Stimulated activated CD4-positive, alpha-beta T cell treated with anti-CD3 and anti-CD28 coated beads, TNF-alpha, amount 100 ng/mL, for 4 hours (primary cell): ENCODE data around the gene ANKRD11.
"Not testable (repeated sequence)": the region's sequence is repeated elsewhere in the genome, so short reads cannot be mapped to it uniquely, and the experiment has no call there.

Source experiments
- DNase-seq, 3 experiments: peaks; one replicate each; pipeline ENCODE4 v3.0.0-alpha.2; 2020; ENCODE audit warnings: low read depth in 3 of 3

Gene ANKRD11

DNA sequence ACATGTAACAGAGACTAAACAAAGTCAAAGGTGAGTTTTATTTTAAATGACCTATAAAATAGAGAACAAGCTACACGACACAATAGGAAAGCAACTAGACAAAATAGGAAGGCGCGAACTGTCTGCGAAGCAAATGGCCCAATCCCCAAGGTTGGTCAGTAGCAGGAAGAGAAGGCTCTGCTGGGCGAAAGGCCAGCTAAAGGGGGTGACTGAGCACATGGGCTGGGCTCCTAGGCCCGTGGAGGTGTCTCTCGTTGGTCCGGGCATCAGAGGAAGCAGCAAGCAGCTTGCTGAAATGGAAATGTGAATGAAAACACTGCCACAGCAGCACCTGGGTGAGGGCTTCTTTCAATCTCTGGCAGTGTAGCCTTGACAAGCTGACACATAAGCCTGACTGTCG is 143.5 kb downstream of the ANKRD11 start:
- DNase-seq, result no peak

- no peak for DNase-seq
These were observed 144.7 kb downstream of the ANKRD11 start for GRCh38 chr16:89345642-89346150.

GRCh38 chr16:89344846-89345611 is 145.3 kb downstream of the ANKRD11 start:
- DNase-seq, result no peak

- no peak for DNase-seq
These were observed 145.9 kb downstream of the ANKRD11 start for GRCh38 chr16:89344458-89344834.

DNA sequence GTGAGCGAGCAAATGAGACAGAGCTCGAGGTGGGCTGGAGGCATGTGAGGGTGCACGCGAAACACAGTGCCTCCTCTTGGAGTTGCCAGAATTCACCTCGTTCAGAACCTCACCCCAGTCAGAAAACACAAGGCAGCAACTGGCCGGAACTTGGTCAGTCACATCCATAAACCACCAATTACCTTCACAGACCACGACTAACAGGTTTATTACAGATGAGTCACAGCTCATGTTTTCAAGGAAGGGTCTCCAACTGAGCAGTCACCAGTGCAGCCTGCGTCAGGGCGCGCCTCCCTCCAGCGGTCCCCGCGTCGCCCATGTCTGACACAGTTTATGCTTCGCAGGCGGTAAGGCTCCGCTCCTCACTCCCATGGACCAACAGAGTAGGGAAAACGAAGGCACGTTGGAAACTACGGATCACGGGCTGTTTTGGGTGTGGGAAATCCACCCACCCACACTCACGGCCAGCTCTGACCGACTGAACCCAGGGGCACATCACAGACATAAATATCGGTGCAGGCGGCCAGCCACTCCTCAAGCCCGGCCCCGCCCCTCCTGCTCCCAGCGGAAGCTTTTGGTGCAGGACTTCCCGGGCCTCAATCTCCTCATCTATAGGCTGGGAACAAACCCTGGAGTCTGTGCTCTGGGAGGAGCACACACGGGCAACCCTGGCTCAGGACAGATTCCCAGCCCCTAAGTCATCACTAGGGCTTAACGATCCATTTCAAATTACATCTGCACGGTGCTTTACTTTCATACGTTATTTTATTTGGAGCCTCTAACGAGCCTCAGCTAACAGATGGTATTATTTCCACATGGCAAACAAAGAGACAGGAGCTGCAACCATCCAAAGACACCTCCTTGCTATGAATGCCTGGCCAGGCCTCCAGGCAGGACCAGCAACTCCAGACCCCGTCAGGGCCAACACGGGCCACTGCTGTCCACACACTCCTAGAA is 146.6 kb downstream of the ANKRD11 start:
- DNase-seq, result no peak

DNA sequence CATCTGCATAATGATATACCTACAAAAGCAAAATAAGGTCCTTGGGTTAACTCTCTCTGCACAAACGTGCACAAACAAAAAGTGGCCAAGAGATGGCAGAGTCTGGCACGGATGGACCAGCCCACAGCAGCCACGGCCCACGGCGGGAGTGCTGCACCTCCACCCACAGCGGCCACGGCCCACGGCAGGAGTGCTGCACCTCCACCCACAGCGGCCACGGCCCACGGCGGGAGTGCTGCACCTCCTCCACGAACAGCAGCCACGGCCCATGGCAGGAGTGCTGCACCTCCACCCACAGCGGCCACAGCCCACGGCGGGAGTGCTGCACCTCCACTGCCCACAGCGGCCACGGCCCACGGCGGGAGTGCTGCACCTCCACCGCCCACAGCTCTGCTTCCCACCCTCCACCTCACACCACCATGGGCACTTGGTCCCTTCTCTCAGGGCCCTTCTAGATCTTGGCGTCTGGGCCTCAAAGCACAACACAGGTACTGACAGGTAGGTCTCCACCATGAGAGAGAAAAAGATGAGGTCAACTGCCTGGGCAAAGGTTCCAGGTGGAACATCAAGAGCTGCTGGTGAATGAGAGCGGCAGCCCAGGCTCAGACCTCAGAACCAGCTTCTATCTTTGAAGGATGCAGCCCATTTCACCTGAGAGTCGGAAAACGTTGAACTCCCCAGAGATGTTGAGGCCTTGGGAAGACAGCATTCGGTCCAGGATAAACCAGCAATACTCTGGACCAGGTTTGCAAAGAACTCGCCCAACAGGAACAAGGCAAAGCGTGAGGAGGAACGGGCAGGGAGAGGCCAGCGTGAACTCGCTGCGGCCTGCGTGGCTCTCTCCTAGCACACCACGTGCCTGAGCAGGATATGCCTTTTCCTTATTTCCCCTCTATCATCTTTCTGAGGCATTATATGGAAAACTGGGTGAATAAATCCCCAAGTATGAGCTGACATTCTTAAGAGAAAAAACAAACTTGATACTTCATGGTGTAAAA is 148.4 kb downstream of the ANKRD11 start:
- DNase-seq, result no peak

GRCh38 chr16:89341279-89341678 is 149.1 kb downstream of the ANKRD11 start:
- no peak for DNase-seq

DNA sequence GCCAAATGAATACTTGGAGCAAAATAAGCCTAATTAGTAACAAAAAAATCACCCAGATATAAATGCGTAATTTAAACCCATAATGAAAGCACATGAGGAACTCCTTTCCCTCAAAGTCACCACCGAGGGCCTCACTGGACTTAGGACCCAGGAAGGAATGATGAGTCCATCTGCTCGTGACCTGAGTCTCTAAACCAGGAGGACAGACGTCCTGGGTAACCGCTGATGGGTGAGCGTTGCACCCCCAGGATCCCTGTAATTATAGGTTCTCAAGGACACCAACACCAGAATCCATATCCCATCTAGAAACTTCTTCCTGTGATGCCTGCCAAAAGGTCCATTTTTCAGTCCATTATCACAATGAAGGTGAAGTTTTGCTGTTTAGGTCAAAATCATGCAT is 151.5 kb downstream of the ANKRD11 start:
- DNase-seq, result no peak

- no peak for DNase-seq
These were observed 152.4 kb downstream of the ANKRD11 start for GRCh38 chr16:89337965-89338364.

DNA sequence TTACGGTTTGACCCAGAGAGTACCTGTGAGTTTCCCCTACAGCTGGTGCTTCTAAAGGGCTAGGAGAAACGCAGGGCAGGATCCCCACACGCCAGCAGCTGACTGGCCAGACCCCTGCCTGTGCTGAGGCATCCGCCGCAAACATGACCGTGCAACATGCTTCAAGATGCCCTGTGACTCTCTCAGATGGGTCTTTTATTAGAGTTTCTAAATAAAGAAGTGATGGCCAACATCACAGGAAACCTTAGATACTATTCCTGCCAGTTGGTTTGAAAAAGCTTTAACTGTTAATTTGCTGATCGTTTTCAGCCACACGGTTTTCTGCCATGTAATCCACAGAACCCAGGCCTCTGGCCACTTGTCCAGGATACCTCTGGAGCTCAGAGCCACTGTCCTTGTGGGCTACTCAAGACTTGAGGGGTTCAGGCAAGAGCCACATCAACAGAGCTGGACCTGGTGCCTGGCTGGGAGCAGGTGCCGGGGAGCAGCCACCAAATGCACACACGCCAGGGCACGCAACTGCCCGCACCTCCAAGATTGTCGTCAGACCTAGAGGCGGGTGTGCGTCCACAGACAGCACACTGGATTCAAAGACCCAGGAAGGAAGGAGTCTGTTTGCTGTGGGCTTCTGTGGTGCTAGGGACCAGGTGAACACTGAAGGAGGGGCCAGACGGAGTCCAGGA is 154.4 kb downstream of the ANKRD11 start:
- DNase-seq, result no peak

DNA sequence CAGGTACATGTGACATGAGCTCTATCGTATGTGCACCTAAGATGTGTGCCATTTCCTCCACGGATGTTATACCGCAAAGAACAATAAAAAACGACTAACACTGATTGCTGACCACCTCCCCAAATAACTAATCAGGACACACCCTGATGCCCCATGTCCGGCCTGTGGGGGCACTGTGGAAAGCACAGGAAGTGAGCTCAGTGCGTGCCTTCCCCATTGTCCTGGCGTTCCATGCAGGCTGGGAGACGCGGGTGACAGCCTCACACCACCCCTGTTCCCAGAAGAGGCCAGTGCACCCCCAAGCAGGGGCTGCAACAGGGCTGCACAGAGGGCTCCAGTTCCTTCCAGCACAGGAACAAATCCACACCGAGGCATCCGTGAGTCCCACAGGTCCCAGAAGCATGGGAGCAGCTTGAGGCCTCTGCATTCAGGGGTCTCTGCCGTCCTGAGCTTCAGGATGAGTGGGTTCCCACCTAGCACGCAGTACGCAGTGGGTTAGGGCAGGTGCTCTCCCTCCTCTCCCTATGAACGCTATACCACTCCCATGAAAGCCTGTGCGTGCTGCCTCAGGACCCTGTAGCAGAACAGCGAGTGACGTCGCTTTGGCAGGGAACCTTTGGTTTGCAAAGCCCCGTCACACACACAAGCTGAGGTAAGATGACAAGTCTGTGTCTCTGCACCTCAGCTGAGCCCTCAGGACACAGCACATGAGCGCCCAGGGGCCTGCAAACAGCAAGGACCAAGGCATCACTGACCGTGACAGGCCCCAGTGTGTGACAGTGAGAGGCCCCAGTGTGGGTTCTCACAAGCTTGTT is 155.2 kb downstream of the ANKRD11 start:
- DNase-seq, result no peak

DNA sequence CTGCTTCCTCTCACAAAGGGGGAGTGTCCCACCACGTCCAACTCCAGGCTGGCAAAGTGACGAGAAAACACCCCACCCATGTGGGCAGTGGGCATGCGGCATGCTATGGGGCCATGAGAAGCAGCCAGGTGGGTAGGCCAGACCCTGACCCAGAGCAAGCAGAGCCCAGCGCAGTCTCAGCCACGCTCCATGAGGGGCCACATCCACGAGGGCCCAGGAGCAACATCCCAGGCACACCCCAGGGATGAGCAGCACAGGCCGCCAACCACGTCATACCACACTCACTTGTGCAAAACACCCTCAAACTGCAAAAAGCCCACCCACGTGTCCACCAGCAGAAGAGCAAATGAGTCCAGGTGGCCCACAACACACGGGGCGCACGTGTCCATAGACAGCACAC is 155.9 kb downstream of the ANKRD11 start:
- DNase-seq, result no peak

DNA sequence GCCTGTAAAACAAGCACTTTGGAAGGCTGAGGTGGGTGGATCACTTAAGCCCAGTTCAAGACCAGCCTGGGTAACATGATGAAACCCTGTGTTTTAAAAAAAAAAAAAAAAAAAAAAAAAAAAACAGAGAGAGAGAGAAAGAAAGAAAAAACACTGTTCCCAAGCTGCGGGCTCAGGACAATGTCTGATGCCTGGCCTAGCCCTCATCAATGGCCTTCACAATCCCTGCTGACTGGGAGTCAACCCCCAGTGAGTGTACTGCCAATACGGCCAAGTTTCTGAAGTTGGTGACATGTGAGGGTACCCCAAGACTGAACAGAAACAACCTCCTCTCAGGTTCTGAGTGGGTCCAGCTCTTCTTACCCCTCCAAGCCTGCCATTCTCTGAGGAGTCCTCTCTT is 156.3 kb downstream of the ANKRD11 start:
- no peak for DNase-seq

DNA sequence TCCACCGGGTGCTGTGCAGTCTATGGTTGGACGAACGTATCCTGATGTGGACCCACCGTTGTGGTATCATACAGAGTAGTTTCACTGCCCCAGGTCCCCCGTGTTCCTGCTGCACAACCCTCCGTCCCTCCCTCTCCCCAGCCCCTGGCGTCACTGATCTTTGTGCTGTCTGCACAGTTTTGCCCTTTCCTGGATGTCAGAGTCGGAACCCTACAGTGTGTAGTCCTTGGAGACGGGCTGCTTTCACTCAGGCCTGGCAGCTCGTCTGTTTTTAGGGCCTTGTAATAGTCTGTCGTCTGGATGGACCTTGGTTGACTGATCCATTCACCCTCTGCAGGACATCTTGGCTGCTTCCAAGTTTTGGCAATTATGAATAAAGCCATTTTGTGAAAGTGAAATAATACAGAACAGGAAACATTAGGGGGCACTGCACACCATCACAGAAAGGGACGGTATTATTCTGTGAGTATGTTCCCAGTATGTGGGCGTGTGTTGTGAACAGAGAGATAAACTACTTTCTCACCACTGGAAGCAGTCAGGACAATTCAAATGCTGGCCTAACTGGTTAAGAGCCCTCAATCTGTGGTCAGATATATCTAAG is 156.9 kb downstream of the ANKRD11 start:
- not testable (repeated sequence) for DNase-seq

GRCh38 chr16:89332902-89333245 is 157.5 kb downstream of the ANKRD11 start:
- no peak for DNase-seq

GRCh38 chr16:89332243-89332901 is 158.0 kb downstream of the ANKRD11 start:
- no peak for DNase-seq

DNA sequence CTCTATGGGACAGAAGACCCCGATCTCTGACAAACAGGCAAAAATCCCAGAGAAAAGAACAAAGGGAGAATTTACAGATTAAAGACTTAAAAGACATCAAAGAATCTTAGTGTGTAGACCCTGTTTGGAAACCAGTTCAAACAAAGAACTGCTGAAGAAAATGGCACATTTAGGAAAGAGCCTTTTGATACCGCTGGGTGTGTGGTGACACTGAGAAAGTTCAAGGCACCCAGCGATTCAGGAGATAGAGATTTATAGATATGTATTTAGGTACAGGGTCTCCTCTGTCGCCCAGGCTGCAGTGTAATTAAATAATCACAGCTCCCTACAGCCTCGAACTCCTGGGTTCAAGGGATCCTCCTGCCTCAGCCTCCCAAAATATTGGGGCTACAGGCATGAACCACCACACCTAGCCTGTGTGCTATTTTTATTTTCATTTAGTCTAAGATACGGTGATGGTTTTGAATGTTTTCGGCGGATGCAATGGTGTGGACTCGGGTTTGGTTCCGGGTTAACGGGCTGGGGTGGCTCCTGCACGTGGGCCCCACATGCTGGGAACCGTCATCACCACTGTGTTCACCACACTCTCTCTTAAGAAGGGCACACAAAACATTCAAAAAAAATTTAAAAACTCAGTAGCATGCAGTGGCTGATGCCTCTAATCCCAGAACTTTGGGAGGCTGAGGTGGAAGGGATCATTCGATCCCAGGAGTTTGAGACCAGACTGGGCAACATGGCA is 158.8 kb downstream of the ANKRD11 start:
- DNase-seq, result no peak

- DNase-seq, result no peak
These were observed 160.0 kb downstream of the ANKRD11 start for GRCh38 chr16:89330177-89330856.
